ENCODE measurements around the gene KRT33A.

DNA sequence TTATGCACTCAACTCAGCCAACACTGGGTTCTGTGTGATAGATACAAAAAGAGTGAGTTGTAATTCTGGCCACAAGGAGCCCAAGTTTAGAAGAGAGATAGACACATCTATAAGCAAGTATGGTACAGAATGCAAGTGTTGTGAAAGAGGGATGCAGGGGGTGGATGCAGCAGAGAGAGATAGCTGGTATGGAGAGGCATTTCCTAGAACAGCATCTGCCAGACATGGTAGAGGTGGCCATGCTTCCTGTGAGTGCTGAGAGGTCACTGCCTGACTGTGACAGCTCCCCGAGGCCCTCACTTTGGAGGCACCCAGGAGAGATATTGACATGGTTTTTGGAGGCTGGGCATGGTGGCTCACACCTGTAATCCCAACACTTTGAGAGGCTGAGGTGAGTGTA is 39.5 kb downstream of the KRT33A start:
- TF ChIP-seq, protein P1, sequence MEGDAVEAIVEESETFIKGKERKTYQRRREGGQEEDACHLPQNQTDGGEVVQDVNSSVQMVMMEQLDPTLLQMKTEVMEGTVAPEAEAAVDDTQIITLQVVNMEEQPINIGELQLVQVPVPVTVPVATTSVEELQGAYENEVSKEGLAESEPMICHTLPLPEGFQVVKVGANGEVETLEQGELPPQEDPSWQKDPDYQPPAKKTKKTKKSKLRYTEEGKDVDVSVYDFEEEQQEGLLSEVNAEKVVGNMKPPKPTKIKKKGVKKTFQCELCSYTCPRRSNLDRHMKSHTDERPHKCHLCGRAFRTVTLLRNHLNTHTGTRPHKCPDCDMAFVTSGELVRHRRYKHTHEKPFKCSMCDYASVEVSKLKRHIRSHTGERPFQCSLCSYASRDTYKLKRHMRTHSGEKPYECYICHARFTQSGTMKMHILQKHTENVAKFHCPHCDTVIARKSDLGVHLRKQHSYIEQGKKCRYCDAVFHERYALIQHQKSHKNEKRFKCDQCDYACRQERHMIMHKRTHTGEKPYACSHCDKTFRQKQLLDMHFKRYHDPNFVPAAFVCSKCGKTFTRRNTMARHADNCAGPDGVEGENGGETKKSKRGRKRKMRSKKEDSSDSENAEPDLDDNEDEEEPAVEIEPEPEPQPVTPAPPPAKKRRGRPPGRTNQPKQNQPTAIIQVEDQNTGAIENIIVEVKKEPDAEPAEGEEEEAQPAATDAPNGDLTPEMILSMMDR (IDR thresholded peaks at IDR 0.05 in 8 of 11, conservative IDR thresholded peaks at IDR 0.05 in 3 of 11): no peak
- TF ChIP-seq POLR2A (IDR thresholded peaks at IDR 0.05): no peak
